ENCODE data around the gene PLRG1.

Gene PLRG1

GRCh38 chr4:154495867-154496266 is 54.3 kb downstream of the PLRG1 start:
- no peak for TF ChIP-seq CTCF (conservative IDR thresholded peaks at IDR 0.05; ENCODE audit: low read depth)
- no peak for DNase-seq (ENCODE audit: low spot score)

DNA sequence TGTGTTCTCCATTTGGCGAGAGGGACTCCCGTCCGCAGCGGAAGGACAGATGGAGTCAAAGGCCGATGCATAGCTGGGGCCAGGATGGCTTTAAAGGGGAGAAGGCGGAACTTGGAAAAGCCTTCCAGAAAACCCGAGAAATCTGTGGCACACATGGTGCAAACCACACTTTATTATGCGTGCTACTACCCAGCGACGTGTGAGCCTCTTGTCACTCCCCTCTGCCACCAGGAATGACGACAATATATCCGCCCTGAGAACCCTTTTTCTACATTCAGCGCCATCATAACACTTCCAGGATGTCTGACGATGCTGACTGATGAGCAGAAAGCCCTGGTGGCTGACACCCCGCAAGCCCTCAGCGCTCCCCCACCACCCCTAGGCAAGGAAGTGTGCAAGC is 57.9 kb downstream of the PLRG1 start:
- no peak for TF ChIP-seq CTCF (conservative IDR thresholded peaks at IDR 0.05; ENCODE audit: low read depth)
- CTCF ChIA-PET = no interaction called here
- H3K27ac ChIP-seq = no peak overlapping the region
- no peak for DNase-seq (ENCODE audit: low spot score)
- POLR2A ChIA-PET (ENCODE audit: low non-redundant PET) = no interaction called here

More at GRCh38 chr4:154495867-154496266, 54.3 kb downstream of the PLRG1 start:
- H3K27ac ChIP-seq = no peak overlapping the region
- ChIA-PET POLR2A (ENCODE audit: low non-redundant PET) (interaction anchor here (0.6 kb wide), 1 partner anchor 616 kb away, joined by 5 read pairs; no protein-coding TSS in a partner anchor), CTCF (interaction anchor here (0.6 to 0.7 kb wide), 3 partner anchors 13 to 235 kb away, joined by 6 to 9 read pairs (median 6); no protein-coding TSS in a partner anchor)

DNA sequence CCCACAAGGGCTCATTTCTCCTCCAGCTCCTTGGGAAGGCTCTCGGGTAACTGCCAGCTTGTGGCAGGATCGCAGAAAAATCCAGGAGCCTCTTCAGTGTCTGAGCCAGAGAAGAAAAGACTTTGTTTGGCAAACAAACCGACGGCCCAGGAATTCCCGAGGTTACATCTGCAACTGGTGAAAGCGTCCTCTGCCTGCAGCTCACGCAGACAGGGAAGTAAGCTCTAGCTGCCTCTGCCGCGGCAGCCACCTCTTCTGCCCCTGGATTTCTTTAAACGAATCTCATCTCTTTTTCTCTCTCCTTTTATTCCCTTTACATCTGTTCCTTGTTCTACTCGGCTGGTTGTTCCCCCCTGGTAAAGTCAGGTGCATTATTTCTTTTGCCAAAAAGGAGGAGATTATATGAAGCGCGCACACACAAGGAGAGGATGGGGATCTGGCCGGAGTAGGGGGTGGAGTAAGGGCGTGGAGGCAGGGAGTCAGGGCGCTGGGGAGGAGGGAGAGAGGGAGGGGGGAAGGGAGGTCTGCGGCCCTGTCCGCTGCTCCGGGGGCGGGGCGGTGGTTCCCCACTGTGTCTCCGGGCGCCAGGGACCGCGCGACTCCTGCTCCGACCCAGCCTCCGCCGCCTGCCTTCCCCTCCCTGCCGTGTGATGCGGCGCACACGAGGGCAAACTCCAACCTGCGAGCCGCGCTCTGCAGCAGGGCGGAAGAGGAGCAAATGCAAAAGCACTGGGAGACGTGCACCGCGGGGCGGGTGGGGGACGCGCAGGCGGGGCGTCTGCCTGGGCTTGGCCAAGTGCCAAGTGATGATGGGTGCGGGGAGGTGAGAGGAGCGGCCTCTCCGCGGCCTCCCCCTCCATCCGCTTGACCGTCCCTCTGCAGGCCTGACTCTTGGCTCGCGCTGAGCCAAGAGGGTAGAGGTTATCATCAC is 58.6 kb downstream of the PLRG1 start, which contains the start of gene DCHS2:
Gene DCHS2 (minus strand): TSS at position 459 of the 931 bp plus-strand sequence. CDS start 444 bp downstream, at position 15.
- H3K27ac ChIP-seq = no peak within 1 kb of the TSS
- ChIA-PET CTCF (interaction anchor here (1.5 kb wide), 1 partner anchor 15 kb away, joined by 6 read pairs; no protein-coding TSS in a partner anchor), POLR2A (ENCODE audit: low non-redundant PET) (no interaction called here)
- DNase-seq (ENCODE audit: low spot score) = peak; percentile 36
- TF ChIP-seq CTCF (conservative IDR thresholded peaks at IDR 0.05; ENCODE audit: low read depth) = no peak

DNA sequence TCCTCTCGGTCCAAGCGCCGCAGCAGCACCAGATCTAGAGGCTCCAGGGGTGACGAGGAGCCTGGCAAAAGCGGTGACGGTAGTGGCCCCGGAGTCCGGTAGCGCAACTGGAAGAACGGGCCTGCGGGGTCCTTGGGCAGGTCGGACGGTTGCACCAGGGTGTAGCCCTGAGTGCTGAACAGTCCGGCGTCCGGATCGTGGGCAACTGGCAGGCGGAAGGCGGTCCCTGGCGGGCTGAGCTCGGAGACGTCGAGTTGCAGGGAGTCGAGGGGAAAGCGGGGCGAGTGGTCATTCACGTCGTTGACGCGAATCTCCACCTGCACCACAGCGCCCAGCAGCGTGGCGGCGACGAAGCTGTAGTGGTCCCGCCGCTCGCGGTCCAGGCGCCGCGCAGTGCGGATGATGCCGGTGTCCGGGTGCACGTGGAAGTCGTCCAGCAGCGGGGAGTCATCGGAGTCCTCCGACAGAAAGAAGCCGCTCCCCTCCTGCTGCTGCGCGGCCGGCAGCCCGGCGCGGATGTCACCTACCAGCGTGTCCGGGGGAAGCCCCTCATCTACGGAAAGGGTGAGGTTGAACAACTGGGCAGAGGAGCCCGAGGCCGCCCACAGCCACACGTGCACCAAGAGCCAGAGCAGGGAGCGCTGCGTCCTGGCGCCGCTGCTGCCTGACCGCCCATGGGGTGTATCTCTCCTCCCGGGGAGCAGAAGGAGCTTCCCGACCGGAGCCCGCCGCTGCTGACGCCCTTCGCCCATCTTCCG is 59.4 kb downstream of the PLRG1 start:
- no peak for DNase-seq (ENCODE audit: low spot score)
- CTCF ChIA-PET = interaction anchor here (1.5 kb wide), 1 partner anchor 16 kb away, joined by 6 read pairs; no protein-coding TSS in a partner anchor
- POLR2A ChIA-PET (ENCODE audit: low non-redundant PET) = no interaction called here
- TF ChIP-seq CTCF (conservative IDR thresholded peaks at IDR 0.05; ENCODE audit: low read depth) = no peak
- H3K27ac ChIP-seq = no peak overlapping the region

- TF ChIP-seq CTCF (conservative IDR thresholded peaks at IDR 0.05; ENCODE audit: low read depth) = no peak
- no peak for DNase-seq (ENCODE audit: low spot score)
- POLR2A ChIA-PET (ENCODE audit: low non-redundant PET) = no interaction called here
- CTCF ChIA-PET = interaction anchor here (1.5 kb wide), 1 partner anchor 16 kb away, joined by 6 read pairs; no protein-coding TSS in a partner anchor
- no peak overlapping the region for H3K27ac ChIP-seq
Measured at GRCh38 chr4:154490234-154490582, 60.0 kb downstream of the PLRG1 start.

- ChIA-PET CTCF (no interaction called here), POLR2A (ENCODE audit: low non-redundant PET) (no interaction called here)
- no peak for TF ChIP-seq CTCF (conservative IDR thresholded peaks at IDR 0.05; ENCODE audit: low read depth)
- no peak for DNase-seq (ENCODE audit: low spot score)
- H3K27ac ChIP-seq = no peak overlapping the region
Measured at GRCh38 chr4:154489558-154490233, 60.5 kb downstream of the PLRG1 start.
